NOMO-1 treated with dmso at 0.1 percent for 144 hours (cell line): ENCODE results near the gene ESRRB.

Experiments used
- DNase-seq: peaks from one replicate; lab custom pipeline; 2025; ENCODE audit not compliant: unreplicated experiment; lab: John Stamatoyannopoulos, UW

The ESRRB gene

GRCh38 chr14:76351941-76352340, 24.0 kb upstream of the ESRRB start:
- no peak for DNase-seq

GRCh38 chr14:76352639-76353281, 23.2 kb upstream of the ESRRB start:
- DNase-seq: peak; percentile 45

- no peak for DNase-seq
Measured at GRCh38 chr14:76354310-76354709, 21.6 kb upstream of the ESRRB start.

GRCh38 chr14:76355771-76356170, 20.2 kb upstream of the ESRRB start:
- DNase-seq: no peak

DNA sequence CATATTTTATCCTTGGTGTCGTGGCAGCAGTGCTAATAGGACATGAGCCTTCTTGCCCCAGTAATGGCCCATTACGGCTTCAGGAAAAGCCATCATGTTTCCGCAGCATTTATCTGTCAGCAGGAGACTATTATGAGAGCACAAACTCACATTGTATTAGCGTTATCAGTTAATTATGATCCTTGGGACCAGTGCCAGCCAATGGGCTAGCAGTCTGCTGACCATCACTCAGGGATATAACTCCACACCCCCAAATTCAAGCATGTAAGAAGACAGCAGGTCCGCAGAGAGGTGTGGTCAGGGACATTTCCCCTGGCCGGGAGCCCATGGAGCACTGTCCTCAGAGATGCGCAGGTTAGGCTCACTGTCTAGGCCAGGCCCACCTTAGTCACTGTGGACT, 4.9 kb upstream of the ESRRB start:
- no peak for DNase-seq

GRCh38 chr14:76373456-76373855, 2.5 kb upstream of the ESRRB start:
- no peak for DNase-seq

- DNase-seq: no peak
Measured at GRCh38 chr14:76375484-76375883, 453 bp upstream of the ESRRB start.

DNA sequence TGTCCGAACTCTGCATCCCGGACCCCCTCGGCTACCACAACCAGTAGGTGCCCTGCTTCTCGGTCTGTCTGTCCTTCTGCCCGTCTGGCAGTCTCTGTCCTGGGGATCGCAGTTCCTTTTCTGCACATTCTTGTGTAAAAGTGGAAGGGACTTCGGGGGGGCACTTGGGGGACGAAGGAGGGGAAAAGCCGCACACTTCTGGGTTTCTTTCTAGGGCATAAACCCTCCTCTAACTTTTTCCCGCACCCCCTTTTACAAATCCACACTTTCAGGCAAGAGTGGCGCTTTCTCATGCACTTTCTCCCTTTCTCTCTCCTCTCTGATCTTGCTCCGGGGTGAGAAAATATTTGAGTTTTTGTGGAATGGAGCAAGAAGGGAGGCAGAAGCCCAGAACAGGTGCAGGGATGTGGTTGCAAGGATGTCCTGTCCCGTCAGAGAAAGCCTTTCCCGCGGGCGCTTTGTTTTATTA, 506 bp downstream of the ESRRB start:
- DNase-seq: no peak

DNA sequence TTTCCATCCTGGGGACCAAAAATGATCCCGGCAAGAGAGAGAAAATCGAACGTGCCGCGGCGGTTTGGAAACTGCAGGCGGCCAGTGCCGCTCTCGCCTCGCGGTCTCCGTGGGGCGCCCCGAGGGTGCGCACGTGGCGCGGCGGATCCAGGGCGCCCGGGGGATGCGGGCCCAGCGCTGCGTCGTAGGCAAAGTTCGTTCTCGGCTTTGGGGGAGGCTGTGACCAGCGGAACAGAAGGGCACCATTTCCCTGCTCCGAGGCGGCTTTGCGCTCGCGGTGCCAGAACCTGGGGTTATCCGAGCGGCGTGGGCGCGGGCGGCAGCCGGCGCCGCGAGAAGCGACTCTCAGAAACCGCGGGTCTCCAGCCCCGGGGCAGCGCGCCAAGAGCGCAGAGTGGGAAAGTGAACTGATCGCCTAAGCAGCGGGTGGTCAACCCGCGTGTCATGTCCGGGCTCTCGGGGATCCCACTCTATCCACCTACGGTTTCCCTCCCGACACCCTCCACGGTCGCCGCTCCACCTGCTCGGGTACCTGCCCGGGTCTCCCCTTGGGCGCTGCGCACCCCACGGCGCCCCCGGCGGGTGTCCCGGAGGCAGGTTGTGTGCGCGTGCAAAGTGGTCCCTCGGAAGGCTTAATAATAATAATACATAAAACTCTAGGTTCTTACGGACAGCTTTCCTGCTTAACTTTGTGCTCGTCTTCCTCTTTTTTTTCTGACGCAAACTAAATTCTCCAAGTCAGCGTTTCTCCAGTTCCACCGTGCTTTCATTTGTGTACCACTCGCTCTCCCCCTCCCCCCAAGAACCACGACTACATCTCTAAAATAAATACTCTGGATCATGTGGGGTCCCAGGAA, 1.2 kb downstream of the ESRRB start:
- peak; percentile 8 for DNase-seq

GRCh38 chr14:76377735-76378074, 1.8 kb downstream of the ESRRB start:
- DNase-seq: no peak

DNA sequence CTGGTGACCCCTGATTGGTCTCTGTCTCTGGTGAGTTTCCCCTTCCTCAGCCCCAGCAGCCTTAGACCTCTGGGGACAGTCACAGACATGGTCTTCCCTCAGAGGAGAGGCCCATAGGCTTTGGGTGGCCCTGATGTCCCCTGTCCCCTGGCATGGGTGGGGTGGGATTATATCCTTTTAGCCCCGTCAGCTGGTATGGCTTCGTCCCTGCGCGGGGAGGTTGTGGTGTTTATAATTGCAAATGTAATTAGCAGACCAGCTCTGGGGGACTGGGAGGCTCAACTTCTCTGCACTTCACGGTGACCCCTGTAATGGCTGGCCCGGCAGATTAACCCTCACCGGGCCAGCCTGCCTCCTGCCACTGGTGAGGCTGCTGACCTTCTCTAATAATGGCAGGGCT, 5.1 kb downstream of the ESRRB start:
- DNase-seq: no peak

GRCh38 chr14:76381817-76382494, 6.0 kb downstream of the ESRRB start:
- DNase-seq: no peak

- no peak for DNase-seq
Measured at GRCh38 chr14:76382495-76382832, 6.5 kb downstream of the ESRRB start.

DNA sequence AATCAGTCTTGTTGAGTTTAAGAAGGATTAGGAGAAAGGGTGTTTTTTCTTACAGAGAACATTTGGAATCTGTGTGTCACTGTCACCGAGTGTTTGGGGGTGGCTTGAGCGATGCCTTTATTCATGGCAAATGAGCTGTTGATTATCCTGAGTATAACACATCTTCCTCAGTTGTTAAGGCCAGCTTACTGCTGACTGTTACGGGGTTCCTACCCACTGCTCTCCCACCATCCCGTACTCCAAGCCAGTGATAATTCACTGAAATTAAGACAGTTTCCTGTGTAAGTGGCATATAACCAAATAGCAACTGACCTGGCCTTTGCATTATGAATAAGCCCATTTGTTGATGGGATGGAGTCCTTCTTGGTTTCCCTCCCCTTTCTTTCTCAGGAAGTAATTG, 9.5 kb downstream of the ESRRB start:
- DNase-seq: no peak

- DNase-seq: peak; percentile 10
Measured at GRCh38 chr14:76386944-76387782, 11.2 kb downstream of the ESRRB start.

DNA sequence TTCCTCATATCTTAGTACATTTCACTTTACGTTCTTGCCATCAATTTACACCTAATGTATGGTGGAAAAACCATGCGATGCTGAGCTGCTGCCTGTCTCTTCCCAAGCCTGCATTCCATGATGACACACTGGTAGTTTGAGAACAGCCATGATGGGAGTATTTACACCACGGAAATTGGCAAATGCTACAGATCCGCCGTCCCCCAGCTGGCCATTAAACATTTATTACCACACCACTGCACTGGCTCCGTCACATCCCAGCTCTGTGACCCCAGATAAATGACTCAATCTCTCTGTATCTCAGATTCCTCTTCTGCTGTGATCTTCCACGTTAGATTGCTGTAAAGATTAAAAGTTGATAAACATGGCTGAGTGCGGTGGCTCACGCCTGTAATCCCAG, 13.9 kb downstream of the ESRRB start:
- DNase-seq: no peak

GRCh38 chr14:76390621-76391020, 14.7 kb downstream of the ESRRB start:
- no peak for DNase-seq

GRCh38 chr14:76391981-76392690, 16.2 kb downstream of the ESRRB start:
- DNase-seq: no peak

GRCh38 chr14:76394569-76394968, 18.6 kb downstream of the ESRRB start:
- no peak for DNase-seq

DNA sequence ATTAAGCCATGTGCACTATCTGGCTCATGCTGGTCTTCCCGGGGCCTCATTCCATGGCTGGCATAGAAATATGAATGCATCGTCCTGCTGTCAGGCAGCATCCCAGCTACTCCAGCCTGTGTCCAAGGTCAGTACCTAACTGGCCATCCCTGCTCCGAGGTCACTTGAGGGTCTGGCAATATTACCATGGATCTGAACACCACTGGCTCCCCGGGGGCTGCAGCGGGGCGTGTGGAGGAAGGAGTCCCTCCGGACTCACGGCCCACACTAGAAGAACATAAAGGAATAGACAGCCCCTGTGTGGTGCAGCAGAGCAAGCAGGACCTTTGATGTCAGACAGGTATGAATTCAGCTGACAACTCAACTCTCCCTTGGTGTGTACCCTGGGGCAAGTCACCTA, 19.2 kb downstream of the ESRRB start:
- no peak for DNase-seq
